Stimulated activated CD8-positive, alpha-beta memory T cell treated with anti-CD3 and anti-CD28 coated beads, Interleukin-12 subunit alpha, Interleukin-12 subunit beta, amount 100 ng/mL, for 24 hours (primary cell): ENCODE results near the gene PACSIN1.

Experiments used
- DNase-seq: peaks from one replicate; pipeline ENCODE4 v3.0.0-alpha.2; 2020; ENCODE audit errors: extremely low read depth

The PACSIN1 gene

GRCh38 chr6:34527751-34528670 lies 62.1 kb downstream of the PACSIN1 start:
- no peak for DNase-seq

- no peak for DNase-seq
Observed at GRCh38 chr6:34528996-34529664, 63.3 kb downstream of the PACSIN1 start.

GRCh38 chr6:34529665-34530327 lies 63.9 kb downstream of the PACSIN1 start:
- no peak for DNase-seq

- DNase-seq = no peak
Observed at GRCh38 chr6:34530753-34531365, 65.0 kb downstream of the PACSIN1 start.

- no peak for DNase-seq
Observed at GRCh38 chr6:34531580-34532201, 65.8 kb downstream of the PACSIN1 start.

- no peak for DNase-seq
Observed at GRCh38 chr6:34532230-34532629, 66.4 kb downstream of the PACSIN1 start.

GRCh38 chr6:34534146-34534545 lies 68.3 kb downstream of the PACSIN1 start:
- no peak for DNase-seq

- no peak for DNase-seq
Observed at GRCh38 chr6:34534656-34535055, 68.8 kb downstream of the PACSIN1 start.

GRCh38 chr6:34535199-34535598 lies 69.3 kb downstream of the PACSIN1 start:
- DNase-seq = no peak

GRCh38 chr6:34535646-34536045 lies 69.8 kb downstream of the PACSIN1 start:
- DNase-seq = no peak

GRCh38 chr6:34536251-34536958 lies 70.5 kb downstream of the PACSIN1 start:
- no peak for DNase-seq

GRCh38 chr6:34536959-34537848 lies 71.3 kb downstream of the PACSIN1 start:
- no peak for DNase-seq

GRCh38 chr6:34537922-34538550 lies 72.2 kb downstream of the PACSIN1 start:
- DNase-seq = no peak

GRCh38 chr6:34538581-34538980 lies 72.7 kb downstream of the PACSIN1 start:
- no peak for DNase-seq

- no peak for DNase-seq
Observed at GRCh38 chr6:34539181-34539580, 73.3 kb downstream of the PACSIN1 start.

- no peak for DNase-seq
Observed at GRCh38 chr6:34540222-34540621, 74.3 kb downstream of the PACSIN1 start.

- no peak for DNase-seq
Observed at GRCh38 chr6:34540841-34541240, 75.0 kb downstream of the PACSIN1 start.

GRCh38 chr6:34543421-34543820 lies 77.5 kb downstream of the PACSIN1 start:
- no peak for DNase-seq

- no peak for DNase-seq
Observed at GRCh38 chr6:34544052-34544604, 78.3 kb downstream of the PACSIN1 start.
